Mesodermal cell (in vitro differentiated cells): Measurements from ENCODE around the gene NIN.

Experiments
- H3K27ac ChIP-seq: 2 replicates; pipeline ENCODE4 v1.7.0; 2013; ENCODE audit warnings: mild to moderate bottlenecking, low read depth, low read length, moderate library complexity; ENCODE audit not compliant: severe bottlenecking
- H3K36me3 ChIP-seq: 2 replicates; pipeline ENCODE4 v1.7.1; 2013; ENCODE audit warnings: mild to moderate bottlenecking, low read length, moderate library complexity; ENCODE audit not compliant: control insufficient read depth, insufficient read depth
- H3K4me1 ChIP-seq: one replicate; pipeline ENCODE4 v1.7.1; 2013; ENCODE audit warnings: mild to moderate bottlenecking, low read length; ENCODE audit not compliant: insufficient read depth, control insufficient read depth, poor library complexity, severe bottlenecking
- H3K4me3 ChIP-seq: 2 replicates; pipeline ENCODE4 v1.7.0; 2013; ENCODE audit warnings: low read length, control low read depth, mild to moderate bottlenecking; ENCODE audit not compliant: insufficient read depth, poor library complexity, severe bottlenecking; ENCODE audit errors: extremely low read depth
- H3K9me3 ChIP-seq: 2 replicates; pipeline ENCODE4 v1.7.1; 2013; ENCODE audit warnings: mild to moderate bottlenecking, low read length, moderate library complexity; ENCODE audit not compliant: control insufficient read depth
- WGBS, 2 experiments: methylation state at CpG; one replicate each; pipeline ENCODE4 v1.1.5; 2013; ENCODE audit warnings: missing lambda C conversion rate in 2 of 2; ENCODE audit not compliant: insufficient coverage in 2 of 2; 5-methylcytosine and 5-hydroxymethylcytosine counted together

NIN gene

DNA sequence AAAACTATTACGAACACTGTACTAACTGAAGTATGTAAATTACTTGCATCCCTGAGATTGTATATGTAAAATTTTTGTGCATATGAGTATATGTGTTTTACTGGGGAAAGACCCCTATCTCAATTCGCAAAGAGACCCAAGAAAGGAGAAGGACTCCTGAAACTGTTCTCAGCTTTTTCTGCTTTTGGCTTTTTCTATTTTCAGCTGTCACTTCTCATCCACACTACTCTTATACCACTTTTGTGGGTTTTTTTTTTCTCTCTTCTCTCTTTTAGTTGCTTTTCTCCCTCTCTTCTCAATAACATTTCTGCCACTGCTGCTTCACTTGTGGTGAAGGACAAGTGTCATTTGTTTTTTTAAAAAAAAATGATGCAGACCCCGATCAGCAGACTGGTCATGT lies 39.8 kb downstream of the NIN start:
- 89 to 100% methylated on average over 1 of the region's 3 CpGs for WGBS, 2 experiments
- Histone ChIP-seq H3K27ac (no peak overlapping the region), H3K4me1 (peaks cover 17% of the 10 kb centered on the region), H3K4me3 (no peak overlapping the region), H3K36me3 (peaks cover 34% of the 10 kb centered on the region), H3K9me3 (no peaks in the 10 kb centered on the region)

DNA sequence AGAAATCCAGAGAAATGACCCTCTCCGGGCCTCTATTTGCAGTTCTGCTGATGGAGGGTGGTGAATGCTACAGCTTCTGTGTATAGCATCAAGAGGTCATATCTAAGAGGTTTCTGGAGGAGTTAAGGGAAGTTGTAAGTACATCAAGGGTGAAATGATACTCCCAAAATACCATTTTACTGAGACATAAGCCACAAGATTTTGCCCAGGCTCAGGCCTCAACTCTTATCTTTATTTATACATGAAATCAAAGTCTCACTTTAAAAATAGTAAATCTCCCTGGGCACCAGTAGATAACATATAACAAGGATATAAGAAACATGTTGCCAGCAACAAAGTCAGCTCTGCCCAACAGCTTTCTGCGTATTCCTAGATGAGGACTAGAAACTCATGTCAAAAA lies 40.4 kb downstream of the NIN start:
- Histone ChIP-seq H3K27ac (no peak overlapping the region), H3K4me3 (no peak overlapping the region), H3K36me3 (peaks cover 34% of the 10 kb centered on the region), H3K4me1 (peaks cover 21% of the 10 kb centered on the region), H3K9me3 (no peaks in the 10 kb centered on the region)
- 82 to 100% methylated on average over 1 of the region's 2 CpGs for WGBS, 2 experiments

DNA sequence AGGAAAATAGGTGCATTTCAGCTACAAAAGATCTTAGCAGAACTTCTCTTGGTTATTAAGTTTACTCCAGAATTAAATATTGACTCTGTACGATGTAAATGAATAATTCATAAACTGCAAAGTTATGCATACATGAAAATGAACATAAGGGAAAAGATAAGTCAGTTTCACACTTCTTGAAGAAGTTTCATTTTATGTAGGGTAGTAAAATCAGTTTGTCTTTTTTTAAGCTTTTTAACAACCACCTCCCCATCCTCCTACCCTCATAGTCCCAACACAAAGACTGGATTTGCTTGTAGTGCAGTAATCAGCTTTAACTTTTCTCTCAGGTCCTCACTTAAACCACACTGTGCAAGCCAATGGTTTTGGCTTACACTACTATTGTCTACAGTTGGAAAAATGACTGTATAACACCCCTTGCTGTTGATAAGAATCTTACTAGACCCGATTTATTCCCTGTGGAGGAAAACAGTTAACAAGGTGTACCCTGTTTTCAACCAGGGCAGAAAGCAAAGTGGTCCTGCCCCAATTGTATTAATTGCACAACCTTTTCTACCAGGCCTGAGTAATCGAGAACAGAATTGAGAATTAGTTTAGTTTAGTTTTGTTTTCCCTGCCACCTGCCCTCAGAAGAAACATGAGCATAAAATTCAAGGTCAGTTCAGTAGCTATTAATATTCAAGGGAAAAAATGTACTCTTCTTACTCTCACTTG lies 44.1 kb downstream of the NIN start:
- Histone ChIP-seq H3K9me3 (no peaks in the 10 kb centered on the region), H3K4me3 (no peak overlapping the region), H3K4me1 (peaks cover 23% of the 10 kb centered on the region), H3K36me3 (peaks cover 17% of the 10 kb centered on the region), H3K27ac (no peak overlapping the region)
- 100% methylated on average over 1 of the region's 3 CpGs; no CpG with 5 or more reads in 1 of the 2 experiments for WGBS, 2 experiments

DNA sequence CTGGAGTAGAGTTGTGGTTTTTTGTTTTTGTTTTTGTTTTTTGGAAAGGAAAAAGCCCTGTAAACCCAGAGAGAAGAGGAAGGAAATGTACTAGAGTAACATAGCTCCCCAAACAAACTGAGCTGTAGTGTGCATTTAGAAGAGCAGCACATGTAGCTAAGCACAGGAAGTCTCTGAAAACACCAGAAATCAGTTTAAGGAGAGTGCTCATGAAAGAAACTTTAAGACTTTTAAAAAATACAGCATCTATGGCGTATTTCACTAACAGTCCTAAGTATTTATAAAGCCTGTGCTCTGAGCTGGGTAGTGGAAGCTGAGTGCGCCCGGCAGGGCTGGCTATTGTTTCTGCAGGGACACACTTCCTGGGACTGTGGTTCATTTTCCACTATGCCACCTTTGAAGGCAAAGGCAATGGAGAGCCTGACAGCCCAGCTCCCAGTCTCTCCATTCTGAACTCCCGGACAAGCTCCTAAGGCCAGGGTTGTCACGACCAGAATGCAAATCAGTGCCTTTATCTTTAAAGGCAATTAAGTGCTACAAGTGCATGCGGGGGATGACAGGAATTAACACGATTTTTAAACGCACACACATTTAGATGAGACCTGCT lies 45.4 kb downstream of the NIN start:
- 34 to 50% methylated on average over 5 of the region's 8 CpGs for WGBS, 2 experiments
- peaks cover 13% of the 10 kb centered on the region for H3K36me3 ChIP-seq
- H3K4me1 ChIP-seq, result peaks cover 23% of the 10 kb centered on the region
- no peaks in the 10 kb centered on the region for H3K9me3 ChIP-seq
- H3K4me3 ChIP-seq, result no peak overlapping the region
- H3K27ac ChIP-seq, result peak overlapping the region; percentile 52

DNA sequence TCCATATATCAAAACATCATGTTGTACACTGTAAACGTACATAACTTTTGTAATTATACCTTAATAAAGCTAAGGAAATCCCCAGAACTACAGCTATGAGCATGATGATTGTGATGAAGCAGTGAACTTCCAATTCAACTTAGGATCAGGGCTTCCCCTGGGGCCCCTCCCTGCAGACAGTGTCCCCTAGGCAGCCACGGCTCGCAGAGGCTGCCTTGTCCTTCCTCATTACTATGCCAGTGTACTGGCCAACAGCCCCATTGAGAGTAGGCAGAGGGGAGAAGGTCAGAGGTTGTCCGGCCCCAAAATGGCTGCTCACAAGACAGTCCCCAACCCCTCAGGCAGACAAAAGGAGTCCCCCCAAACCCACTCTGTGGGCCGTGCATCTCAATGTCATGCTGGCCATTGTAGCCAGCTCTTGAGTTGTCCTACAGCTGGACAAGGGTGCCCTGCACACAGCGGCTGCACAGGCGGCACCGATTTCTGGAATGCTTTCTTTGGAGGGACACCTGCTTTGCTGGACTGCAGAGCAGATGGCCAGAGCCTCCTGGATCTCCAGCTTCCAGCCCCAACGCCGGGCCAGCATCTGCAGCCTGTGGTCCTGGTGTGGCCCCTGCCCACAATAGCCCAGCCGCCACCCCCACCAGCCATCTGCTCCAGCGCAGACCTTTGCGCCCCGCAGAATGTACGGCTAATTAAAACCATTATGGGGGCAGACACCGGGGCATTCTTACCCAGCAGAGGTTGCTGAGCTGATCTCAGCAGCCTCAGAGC lies 46.1 kb downstream of the NIN start:
- H3K9me3 ChIP-seq, result no peaks in the 10 kb centered on the region
- peak overlapping the region; percentile 52 for H3K27ac ChIP-seq
- peaks cover 23% of the 10 kb centered on the region for H3K4me1 ChIP-seq
- H3K36me3 ChIP-seq, result peaks cover 6% of the 10 kb centered on the region
- no peak overlapping the region for H3K4me3 ChIP-seq
- WGBS, 2 experiments, result 83 to 92% methylated on average over 8 to 12 of the region's 16 CpGs

DNA sequence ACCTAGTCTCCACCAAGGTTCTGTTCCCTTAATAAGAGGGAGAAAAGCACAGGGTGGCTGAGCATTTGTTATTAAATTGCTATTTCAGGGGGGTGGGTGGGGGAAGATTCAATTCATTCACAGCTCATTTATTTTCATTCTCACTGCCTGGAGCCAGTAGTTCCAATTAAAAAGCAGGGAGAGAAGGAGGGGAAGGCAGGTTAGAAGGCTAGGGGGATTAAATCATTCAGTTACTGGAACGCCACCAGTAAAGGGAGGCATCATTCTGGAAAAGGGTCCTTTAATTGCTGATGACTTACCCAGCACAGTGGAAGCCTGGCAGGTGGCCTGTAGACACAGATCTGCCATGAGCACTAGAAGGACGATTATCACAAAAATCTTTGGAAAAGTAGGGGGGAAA lies 47.4 kb downstream of the NIN start:
- H3K4me1 ChIP-seq, result peaks cover 23% of the 10 kb centered on the region
- no peak overlapping the region for H3K27ac ChIP-seq
- no peaks in the 10 kb centered on the region for H3K9me3 ChIP-seq
- 80 to 87% methylated on average over 2 of the region's 2 CpGs for WGBS, 2 experiments
- no peaks in the 10 kb centered on the region for H3K36me3 ChIP-seq
- H3K4me3 ChIP-seq, result no peak overlapping the region

DNA sequence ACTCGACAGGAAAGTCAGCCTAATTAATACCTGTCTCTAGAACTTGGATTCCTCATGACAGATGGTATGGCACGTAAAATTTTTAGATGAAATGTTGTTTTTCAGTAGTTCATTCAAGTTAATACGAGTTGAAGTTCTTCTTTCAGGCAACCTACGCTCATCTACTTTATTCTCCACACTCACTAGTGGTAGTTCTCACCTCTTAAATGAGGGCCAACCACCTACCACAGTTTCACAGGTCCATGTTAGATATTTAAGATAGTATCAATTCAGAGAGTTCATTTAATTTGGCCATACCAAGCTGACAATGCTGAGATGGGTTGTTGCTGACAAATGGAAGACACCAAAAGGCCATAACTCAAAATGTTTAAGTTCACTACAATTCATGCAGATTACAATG lies 50.6 kb downstream of the NIN start:
- Histone ChIP-seq H3K9me3 (no peaks in the 10 kb centered on the region), H3K36me3 (peaks cover 9% of the 10 kb centered on the region), H3K27ac (no peak overlapping the region), H3K4me3 (no peak overlapping the region), H3K4me1 (peaks cover 7% of the 10 kb centered on the region)
- 100% methylated on average over 1 of the region's 4 CpGs; no CpG with 5 or more reads in 1 of the 2 experiments for WGBS, 2 experiments

DNA sequence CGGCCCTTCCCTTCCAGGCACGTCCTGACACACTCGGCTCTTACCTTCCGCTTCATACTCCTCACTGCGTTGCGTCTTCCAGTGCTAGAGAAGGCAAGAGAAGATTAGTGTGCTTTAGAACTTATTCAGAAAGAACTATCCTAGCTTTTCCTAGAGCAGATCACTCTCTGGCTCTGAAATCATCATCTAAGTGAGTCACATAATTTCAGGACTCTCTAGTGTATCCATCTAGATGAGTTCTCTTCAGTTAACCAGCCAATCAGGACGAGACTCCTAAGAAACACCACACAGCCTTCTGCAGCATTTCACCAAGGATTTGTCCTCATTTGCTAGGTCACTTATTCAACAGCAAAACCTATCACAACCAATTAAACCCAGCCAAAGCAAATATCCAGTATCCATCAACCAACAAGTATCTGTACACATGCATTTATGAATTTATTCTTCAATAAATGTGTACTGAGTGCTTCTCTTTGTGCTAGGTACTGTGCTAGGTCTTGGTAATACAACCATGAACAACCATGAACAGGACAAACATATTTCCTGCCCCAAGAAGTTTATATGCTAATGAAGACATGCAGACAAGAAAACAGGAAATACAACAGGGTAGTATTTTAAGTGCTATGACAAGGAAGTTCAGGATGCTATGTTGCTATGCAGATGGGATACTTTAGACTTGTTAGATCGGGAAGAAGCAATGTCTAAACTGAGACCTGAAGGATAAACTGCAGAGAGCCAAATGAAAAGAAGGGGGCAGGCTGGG lies 52.1 kb downstream of the NIN start:
- WGBS, 2 experiments, result 84 to 96% methylated on average over 2 to 5 of the region's 8 CpGs
- Histone ChIP-seq H3K27ac (no peak overlapping the region), H3K4me1 (peaks cover 1% of the 10 kb centered on the region), H3K9me3 (no peaks in the 10 kb centered on the region), H3K4me3 (no peak overlapping the region), H3K36me3 (peaks cover 14% of the 10 kb centered on the region)

DNA sequence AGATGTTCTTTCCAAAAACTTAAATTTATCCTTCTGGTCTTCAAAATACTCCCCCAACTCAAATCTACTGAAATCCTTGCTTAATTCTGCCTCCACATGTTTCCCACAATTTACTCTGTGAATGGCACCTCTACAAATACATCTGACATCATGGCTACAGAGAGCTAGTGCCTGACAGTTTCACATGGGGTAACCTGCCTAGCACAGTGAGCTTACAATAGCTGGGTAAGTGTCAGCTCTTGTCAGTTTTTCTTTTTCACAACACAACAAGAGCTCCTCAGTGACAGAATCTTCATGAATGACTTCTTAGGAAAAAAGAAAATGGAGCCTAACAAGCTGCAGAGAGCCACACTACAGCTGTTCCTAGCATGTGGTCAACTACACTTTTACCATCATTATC lies 54.4 kb downstream of the NIN start:
- H3K36me3 ChIP-seq, result peaks cover 14% of the 10 kb centered on the region

DNA sequence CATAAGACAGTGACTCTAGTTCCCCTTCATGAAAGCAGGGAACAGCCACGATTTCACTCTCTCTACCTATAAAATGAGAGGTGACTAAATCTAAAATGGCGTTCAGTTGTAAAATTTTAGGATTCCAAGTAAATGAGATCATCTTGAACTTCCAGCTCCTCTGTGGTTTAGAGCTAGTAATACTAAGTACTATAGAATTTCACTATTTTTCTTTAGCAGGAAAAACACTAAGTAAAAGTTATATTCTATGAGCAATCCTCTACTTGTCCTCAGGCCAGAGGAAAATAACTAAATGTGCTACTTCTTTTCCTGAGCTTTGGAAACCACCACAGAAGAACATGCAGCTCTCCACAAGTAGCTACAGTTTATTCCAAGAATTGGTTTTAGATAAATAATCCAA lies 55.6 kb downstream of the NIN start:
- H3K27ac ChIP-seq, result no peak overlapping the region
- 100% methylated on average over 1 of the region's 2 CpGs; no CpG with 5 or more reads in 1 of the 2 experiments for WGBS, 2 experiments
- H3K4me3 ChIP-seq, result no peak overlapping the region
- peaks cover 25% of the 10 kb centered on the region for H3K36me3 ChIP-seq
- no peaks in the 10 kb centered on the region for H3K9me3 ChIP-seq
- H3K4me1 ChIP-seq, result peaks cover 4% of the 10 kb centered on the region

More for the DNA sequence above, 54.4 kb downstream of the NIN start:
- Histone ChIP-seq H3K4me1 (peaks cover 4% of the 10 kb centered on the region), H3K9me3 (no peaks in the 10 kb centered on the region), H3K27ac (no peak overlapping the region), H3K4me3 (no peak overlapping the region)
